Neural progenitor cell (in vitro differentiated cells): ENCODE measurements around the gene NR1H2.

ENCODE experiments used
- EZH2 ChIP-seq: fragments of 200-600 bp; sonication (generic); IDR thresholded peaks from 2 replicates; pipeline ENCODE4 v1.6.1; 2017; ENCODE audit warnings: antibody characterized with exemption, mild to moderate bottlenecking, moderate library complexity
- EZH2phosphoT487 ChIP-seq: fragments of 200-600 bp; sonication (generic); IDR thresholded peaks from 2 replicates; pipeline ENCODE4 v1.6.1; 2017; ENCODE audit warnings: antibody characterized with exemption
- TF ChIP-seq, protein P1 (sequence below): fragments of 200-600 bp; sonication (generic); IDR thresholded peaks from 2 replicates; pipeline ENCODE4 v1.5.1; 2017; ENCODE audit warnings: antibody characterized with exemption, mild to moderate bottlenecking

- TF ChIP-seq EZH2phosphoT487 (no peak), EZH2 (no peak)
- TF ChIP-seq, protein P1, sequence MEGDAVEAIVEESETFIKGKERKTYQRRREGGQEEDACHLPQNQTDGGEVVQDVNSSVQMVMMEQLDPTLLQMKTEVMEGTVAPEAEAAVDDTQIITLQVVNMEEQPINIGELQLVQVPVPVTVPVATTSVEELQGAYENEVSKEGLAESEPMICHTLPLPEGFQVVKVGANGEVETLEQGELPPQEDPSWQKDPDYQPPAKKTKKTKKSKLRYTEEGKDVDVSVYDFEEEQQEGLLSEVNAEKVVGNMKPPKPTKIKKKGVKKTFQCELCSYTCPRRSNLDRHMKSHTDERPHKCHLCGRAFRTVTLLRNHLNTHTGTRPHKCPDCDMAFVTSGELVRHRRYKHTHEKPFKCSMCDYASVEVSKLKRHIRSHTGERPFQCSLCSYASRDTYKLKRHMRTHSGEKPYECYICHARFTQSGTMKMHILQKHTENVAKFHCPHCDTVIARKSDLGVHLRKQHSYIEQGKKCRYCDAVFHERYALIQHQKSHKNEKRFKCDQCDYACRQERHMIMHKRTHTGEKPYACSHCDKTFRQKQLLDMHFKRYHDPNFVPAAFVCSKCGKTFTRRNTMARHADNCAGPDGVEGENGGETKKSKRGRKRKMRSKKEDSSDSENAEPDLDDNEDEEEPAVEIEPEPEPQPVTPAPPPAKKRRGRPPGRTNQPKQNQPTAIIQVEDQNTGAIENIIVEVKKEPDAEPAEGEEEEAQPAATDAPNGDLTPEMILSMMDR: no peak
Observed at GRCh38 chr19:50419022-50419579, 42.8 kb downstream of the NR1H2 start.
